ENCODE results near the gene MTA2.

The MTA2 gene

DNA sequence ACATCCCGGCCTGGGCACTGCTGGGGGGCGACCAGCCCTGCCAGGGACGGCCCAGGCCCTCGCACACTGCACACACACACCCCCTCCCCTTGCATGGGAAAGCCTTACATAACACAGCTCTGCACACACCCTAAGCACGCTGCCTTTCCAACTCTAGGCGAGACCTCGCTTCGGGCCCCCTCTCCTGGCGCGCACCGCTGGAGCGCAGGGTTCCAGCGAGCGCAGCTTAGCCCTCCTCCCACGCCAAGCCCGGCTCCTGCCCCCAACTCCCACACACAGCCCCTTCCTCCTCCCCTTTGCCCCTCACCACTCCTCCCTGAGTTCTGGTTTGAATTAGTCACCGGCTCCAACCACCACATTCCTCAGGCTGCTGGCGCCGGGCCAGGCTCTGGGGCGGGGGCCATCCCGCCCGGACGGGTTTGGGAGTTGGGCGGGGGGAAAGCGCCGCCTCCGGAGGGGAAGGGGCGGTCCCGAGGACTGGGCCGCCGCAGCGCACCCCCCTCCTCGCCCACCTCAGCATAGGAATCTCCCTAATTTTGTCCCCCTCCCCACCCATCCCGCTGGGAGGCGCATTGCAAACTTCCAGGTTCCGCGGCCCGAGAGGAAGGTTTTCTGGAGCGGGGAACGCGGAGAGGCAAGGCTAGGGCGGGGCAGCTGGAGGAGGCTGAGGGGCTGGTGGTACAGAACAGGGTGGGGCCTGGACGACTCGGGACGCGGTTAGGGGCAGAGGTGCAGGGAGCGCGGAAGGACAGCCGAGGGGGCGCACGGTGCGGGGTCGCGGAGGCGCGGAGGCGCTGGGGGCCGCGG is 56.0 kb downstream of the MTA2 start:
- Histone ChIP-seq H3K79me2 (ENCODE audit: insufficient read depth, low read depth) (peaks cover 59% of the 10 kb centered on the region), H3K27ac (peak overlapping the region; percentile 79), H3K4me2 (peak overlapping the region; percentile 99), H4K20me1 (ENCODE audit: insufficient read depth) (peaks cover 10% of the 10 kb centered on the region; the same call in 1 of the 2 replicates), H3K4me3 (IDR thresholded peaks at IDR 0.05; ENCODE audit: insufficient read depth, low read depth, low read length) (no peak overlapping the region), H2AFZ (ENCODE audit: low read depth) (peak overlapping the region; percentile 34; the same call in 1 of the 2 replicates), H3K4me1 (ENCODE audit: low read depth, poor library complexity, severe bottlenecking) (peaks cover 56% of the 10 kb centered on the region), H3K9ac (peak overlapping the region; percentile 73), H3K36me3 (ENCODE audit: insufficient read depth) (no peaks in the 10 kb centered on the region), H3K27me3 (ENCODE audit: insufficient read depth, low read depth) (no peaks in the 10 kb centered on the region)
- no peak for TF ChIP-seq CTCF (conservative IDR thresholded peaks at IDR 0.05; ENCODE audit: low read depth, low read length)

DNA sequence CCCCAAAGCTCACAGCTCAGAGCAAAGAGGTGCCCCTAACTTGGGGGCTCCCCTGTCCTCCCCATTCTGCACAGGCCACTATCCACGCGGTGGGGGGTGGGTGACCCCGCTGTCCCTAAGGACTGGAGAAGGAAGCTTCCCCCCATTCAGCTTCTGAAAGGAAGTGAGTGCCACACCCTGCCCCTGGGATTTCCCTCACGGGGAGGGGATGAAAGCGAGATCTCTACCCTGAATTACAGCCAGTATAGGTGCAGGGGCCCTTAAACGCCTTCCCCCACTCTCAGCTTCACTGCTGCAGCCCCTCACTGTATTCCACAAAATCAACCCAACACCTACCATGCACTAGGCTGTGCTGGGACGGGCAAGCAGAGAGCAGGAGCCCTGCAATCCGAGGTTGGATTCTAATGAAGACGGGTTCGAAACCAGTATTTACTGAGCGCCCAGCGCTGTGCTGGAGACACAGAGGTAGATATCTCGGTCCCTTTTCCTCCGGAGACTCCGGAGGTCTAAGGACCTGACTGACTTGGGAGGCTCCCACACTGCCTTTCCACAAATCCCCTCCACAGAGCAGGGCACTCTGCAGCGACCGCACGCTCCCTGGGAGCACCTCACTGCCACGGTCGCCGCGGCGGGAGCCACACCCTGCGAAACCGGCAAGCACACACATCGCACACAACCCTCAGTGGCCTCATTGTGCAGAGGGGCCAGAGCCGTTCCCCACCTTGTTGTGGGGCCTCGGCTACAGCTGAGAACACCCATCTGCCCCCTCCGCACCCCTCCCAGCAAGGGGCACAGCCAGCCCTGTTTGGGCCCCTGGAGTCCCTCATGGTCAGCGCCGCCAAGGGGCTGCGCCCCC is 56.9 kb downstream of the MTA2 start:
- Histone ChIP-seq H3K36me3 (ENCODE audit: insufficient read depth) (no peaks in the 10 kb centered on the region), H3K27me3 (ENCODE audit: insufficient read depth, low read depth) (no peaks in the 10 kb centered on the region), H3K4me3 (IDR thresholded peaks at IDR 0.05; ENCODE audit: insufficient read depth, low read depth, low read length) (no peak overlapping the region), H3K27ac (peak overlapping the region; percentile 79), H3K4me1 (ENCODE audit: low read depth, poor library complexity, severe bottlenecking) (peaks cover 56% of the 10 kb centered on the region), H3K9ac (peak overlapping the region; percentile 73), H3K4me2 (peak overlapping the region; percentile 99), H3K79me2 (ENCODE audit: insufficient read depth, low read depth) (peaks cover 67% of the 10 kb centered on the region), H4K20me1 (ENCODE audit: insufficient read depth) (peaks cover 18% of the 10 kb centered on the region), H2AFZ (ENCODE audit: low read depth) (peak overlapping the region; percentile 3; the same call in 1 of the 2 replicates)
- TF ChIP-seq CTCF (conservative IDR thresholded peaks at IDR 0.05; ENCODE audit: low read depth, low read length): no peak

DNA sequence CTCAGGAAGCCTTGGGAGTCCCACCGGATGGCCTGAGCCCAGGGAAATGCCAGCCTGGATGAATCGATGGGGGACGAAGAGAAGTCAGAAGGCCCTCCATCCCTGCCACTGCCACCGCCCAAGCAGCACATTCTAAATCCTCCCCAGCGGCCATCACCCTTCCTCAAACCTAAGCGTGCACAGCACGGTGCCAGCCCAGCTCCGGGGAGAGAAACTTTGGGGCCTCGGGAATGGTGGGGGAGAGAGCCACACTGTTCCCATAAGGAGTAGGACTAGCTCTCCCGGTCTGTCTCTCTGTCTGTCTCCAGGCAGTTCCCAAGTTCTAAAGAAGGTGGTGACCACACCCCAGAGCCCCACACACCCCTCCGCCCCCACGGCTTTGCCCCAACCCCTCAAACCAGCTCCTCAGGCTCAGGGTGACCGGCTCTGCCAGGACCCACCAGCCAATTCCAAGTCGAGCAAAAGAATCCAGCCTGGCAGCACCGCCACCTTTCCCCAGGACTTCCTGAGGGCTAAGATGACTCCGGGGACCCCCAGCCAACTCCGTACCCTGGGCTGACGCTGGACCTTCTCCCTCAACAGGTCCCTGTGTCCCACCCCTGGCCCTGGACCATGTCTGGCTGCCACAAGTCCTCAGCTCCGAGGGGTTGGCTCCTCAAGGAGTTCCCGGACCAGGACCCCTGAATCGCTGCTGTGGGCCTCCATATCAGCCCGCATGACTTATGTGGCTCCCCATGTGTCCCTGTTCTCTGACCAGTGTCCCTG is 57.8 kb downstream of the MTA2 start:
- H3K79me2 ChIP-seq (ENCODE audit: insufficient read depth, low read depth): peaks cover 76% of the 10 kb centered on the region

More for the DNA sequence above, 57.8 kb downstream of the MTA2 start:
- Histone ChIP-seq H3K27me3 (ENCODE audit: insufficient read depth, low read depth) (no peaks in the 10 kb centered on the region), H3K36me3 (ENCODE audit: insufficient read depth) (no peaks in the 10 kb centered on the region), H2AFZ (ENCODE audit: low read depth) (no peak overlapping the region), H4K20me1 (ENCODE audit: insufficient read depth) (peaks cover 24% of the 10 kb centered on the region), H3K27ac (peak overlapping the region; percentile 79), H3K4me3 (IDR thresholded peaks at IDR 0.05; ENCODE audit: insufficient read depth, low read depth, low read length) (no peak overlapping the region), H3K4me2 (peak overlapping the region; percentile 99), H3K4me1 (ENCODE audit: low read depth, poor library complexity, severe bottlenecking) (peaks cover 60% of the 10 kb centered on the region), H3K9ac (peak overlapping the region; percentile 73)
- TF ChIP-seq CTCF (conservative IDR thresholded peaks at IDR 0.05; ENCODE audit: low read depth, low read length): no peak

All from KMS-11 (cell line).